AG04450 (cell line): ENCODE measurements around the gene B3GNT7. TPM values are rescaled to one million over a fixed set of nuclear protein-coding genes. Genes with fewer than 3 reads are reported as not detected.

Experiments
- CTCF ChIA-PET: fragments of 300-600, 350-600 bp; formaldehyde crosslinking; extraction: SDS; loops from one replicate; lab custom pipeline; 2022; ENCODE audit warnings: antibody characterized with exemption, inconsistent platforms; lab: Charles Lee
- POLR2A ChIA-PET: fragments of 350-600 bp; formaldehyde crosslinking; extraction: SDS; loops from one replicate; lab custom pipeline; 2021; ENCODE audit warnings: antibody characterized with exemption, inconsistent platforms; lab: Yijun Ruan, JAX
- DNase-seq: peaks from one replicate; pipeline ENCODE4 v3.0.0-alpha.2; 2011; ENCODE audit warnings: low read depth, low spot score
- H3K27ac ChIP-seq: one replicate; pipeline ENCODE4 v1.5.1; 2012; ENCODE audit warnings: low read depth, low read length, control low read depth
- H3K27me3 ChIP-seq: one replicate; pipeline ENCODE4 v1.6.0; 2012; ENCODE audit warnings: low read length; ENCODE audit not compliant: control insufficient read depth, insufficient read depth
- H3K4me3 ChIP-seq: 2 replicates; pipeline ENCODE4 v1.5.1; 2011; ENCODE audit warnings: mild to moderate bottlenecking, low read depth, low read length, control low read depth
- H3K9me3 ChIP-seq: 2 replicates; pipeline ENCODE4 v1.5.1; 2012; ENCODE audit warnings: low read length; ENCODE audit not compliant: control insufficient read depth, insufficient read depth
- polyA plus RNA-seq: library from polyadenylated mRNA; depleted of rRNA; stranded (reverse); fragments of >200 nt; gene quantifications from 2 replicates; pipeline ENCODE4 v1.2.3, GENCODE V29; 2011
- TF ChIP-seq, protein P1 (sequence below): IDR thresholded peaks from 2 replicates; pipeline ENCODE4 v1.5.1; 2011; ENCODE audit warnings: low read depth, low read length, control low read depth, inconsistent platforms

Gene B3GNT7
- polyA plus RNA-seq, 1 experiment, result 0.06 TPM

DNA sequence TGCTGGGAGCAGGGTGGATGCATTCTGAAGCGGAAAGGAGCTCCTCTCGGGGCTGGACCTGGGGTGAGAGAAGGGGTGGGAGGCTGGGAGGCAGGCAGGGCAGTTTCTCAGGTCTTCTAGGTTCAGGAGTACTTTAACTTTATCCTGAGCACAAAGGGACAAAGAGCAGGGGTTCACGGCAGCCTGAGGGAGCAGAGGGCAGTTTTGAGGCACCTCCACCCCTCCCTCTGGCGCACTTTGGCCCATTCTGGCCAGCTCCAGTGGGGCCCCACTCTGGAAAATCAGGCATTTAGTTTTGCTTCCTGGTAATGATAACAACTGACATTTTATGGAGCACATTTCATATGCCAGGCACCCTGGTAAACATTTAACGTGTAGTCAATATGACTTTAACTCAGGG is 14.3 kb downstream of the B3GNT7 start:
- CTCF ChIA-PET, result interaction anchor here (1.2 to 10.2 kb wide), 2 partner anchors 114 to 182 kb away, joined by 4 to 173 read pairs; no protein-coding TSS in a partner anchor

DNA sequence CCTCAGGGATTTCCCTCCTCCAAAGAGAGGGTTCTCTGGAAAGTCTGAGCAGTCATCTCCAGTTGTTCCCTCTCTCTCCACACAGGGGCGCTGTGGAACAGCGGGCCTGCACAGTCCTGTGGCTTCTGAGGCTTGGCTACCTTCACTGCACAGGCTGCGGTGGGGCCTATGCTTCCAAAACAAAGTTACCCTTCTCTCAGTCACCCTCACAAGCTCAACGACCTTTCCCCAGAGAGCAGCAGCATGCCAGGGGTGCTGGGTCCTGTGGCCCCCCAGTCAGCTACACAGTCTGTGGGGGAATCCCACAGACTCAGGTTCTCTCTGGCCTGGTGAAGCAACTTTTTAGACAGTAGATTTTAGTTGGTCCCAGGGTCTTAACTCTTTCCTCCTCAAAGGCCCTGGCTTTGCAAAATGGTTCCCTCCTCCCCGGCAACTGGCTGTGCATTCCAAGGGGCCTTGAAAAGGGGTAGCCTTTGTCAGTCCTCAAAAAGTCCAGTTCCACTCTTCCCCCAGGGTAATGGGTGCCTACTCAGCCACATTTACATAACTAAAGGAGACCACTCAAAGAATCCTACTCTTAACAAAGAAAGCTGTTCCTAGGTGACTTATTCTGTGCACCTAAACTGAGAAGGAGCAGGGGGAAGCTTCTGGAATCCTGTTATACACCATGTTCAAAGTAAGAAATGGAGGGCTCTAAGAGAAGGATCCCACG is 14.9 kb downstream of the B3GNT7 start:
- no peak for DNase-seq
- Histone ChIP-seq H3K9me3 (peaks cover 11% of the 10 kb centered on the region), H3K27ac (no peak overlapping the region), H3K4me3 (no peak overlapping the region), H3K27me3 (no peaks in the 10 kb centered on the region)
- TF ChIP-seq, protein P1, sequence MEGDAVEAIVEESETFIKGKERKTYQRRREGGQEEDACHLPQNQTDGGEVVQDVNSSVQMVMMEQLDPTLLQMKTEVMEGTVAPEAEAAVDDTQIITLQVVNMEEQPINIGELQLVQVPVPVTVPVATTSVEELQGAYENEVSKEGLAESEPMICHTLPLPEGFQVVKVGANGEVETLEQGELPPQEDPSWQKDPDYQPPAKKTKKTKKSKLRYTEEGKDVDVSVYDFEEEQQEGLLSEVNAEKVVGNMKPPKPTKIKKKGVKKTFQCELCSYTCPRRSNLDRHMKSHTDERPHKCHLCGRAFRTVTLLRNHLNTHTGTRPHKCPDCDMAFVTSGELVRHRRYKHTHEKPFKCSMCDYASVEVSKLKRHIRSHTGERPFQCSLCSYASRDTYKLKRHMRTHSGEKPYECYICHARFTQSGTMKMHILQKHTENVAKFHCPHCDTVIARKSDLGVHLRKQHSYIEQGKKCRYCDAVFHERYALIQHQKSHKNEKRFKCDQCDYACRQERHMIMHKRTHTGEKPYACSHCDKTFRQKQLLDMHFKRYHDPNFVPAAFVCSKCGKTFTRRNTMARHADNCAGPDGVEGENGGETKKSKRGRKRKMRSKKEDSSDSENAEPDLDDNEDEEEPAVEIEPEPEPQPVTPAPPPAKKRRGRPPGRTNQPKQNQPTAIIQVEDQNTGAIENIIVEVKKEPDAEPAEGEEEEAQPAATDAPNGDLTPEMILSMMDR, result peak; percentile 27
- POLR2A ChIA-PET, result no interaction called here
- CTCF ChIA-PET, result interaction anchor here (1.2 to 10.2 kb wide), 8 partner anchors 9 to 307 kb away, joined by 4 to 173 read pairs (median 12); no protein-coding TSS in a partner anchor

More for the DNA sequence above, 14.3 kb downstream of the B3GNT7 start:
- TF ChIP-seq, protein P1, result no peak
- peaks cover 11% of the 10 kb centered on the region for H3K9me3 ChIP-seq
- H3K27me3 ChIP-seq, result no peaks in the 10 kb centered on the region
- H3K4me3 ChIP-seq, result no peak overlapping the region
- H3K27ac ChIP-seq, result no peak overlapping the region
- no peak for DNase-seq
- POLR2A ChIA-PET, result no interaction called here

DNA sequence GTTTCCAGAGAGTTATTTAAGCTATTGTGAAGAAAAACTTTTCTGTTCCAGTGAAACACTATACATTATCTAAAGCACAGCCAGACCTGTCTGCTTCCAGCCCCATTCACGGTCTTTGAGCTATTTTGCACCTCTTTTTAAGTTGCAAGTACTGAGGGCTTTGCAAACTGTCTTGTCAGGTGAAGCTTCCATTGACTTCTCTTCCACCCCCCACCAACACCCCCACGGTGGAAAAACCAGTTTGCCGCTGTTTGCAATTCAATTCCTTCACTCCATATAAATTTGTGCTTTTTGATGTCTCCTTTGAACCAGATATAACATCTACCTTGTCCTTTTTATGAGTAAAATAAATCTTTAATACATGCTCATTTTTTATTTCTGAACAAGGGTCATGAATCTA is 15.7 kb downstream of the B3GNT7 start:
- no peaks in the 10 kb centered on the region for H3K27me3 ChIP-seq
- H3K9me3 ChIP-seq, result peaks cover 11% of the 10 kb centered on the region
- TF ChIP-seq, protein P1, result no peak
- ChIA-PET CTCF (interaction anchor here (1.2 to 10.2 kb wide), 11 partner anchors 9 to 307 kb away, joined by 3 to 173 read pairs (median 6); no protein-coding TSS in a partner anchor), POLR2A (interaction anchor here (0.6 to 1.9 kb wide), 3 partner anchors 23 to 53 kb away, joined by 3 to 8 read pairs (median 4); partner anchors contain the start of gene NCL)
- no peak overlapping the region for H3K27ac ChIP-seq
- no peak overlapping the region for H3K4me3 ChIP-seq
- DNase-seq, result no peak

DNA sequence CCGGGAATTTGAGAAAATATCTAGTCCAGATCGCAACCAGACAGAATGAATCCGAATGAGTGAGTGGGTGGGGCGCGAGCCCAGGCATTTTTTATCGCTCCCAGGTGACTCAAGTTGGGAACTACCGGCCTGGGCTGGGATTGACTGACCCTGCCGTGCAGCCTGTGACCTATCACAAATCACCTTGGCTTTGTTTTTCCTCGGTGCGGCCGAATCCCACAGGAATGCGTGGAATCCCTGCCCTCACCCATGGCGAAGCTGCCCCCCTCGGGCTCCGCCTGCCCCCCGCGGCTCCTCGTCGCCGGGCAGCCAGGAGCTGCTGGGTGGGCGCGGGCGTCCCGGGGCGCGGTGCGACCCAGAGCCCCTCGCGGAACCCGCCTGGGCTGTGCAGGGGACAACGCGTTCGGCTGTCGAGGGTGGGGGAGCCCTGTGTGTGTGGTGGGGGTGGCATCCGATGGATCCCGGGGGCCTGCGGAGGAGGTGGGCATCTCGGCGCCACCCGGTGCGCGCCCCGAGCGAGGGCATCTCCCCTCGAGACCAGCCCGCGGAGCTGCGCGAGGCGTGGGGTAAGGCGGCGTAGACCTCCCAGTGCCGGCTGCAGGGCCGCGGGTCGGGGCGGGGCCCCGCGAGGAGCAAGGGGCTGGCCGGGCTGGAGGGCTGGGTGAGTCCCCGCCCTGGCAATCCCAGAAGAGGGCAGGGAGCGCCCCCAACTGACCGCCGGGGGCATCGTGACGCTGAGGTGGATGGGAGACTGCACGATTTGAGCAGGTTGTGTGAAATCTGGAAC is 16.5 kb downstream of the B3GNT7 start:
- Histone ChIP-seq H3K27me3 (no peaks in the 10 kb centered on the region), H3K9me3 (peaks cover 11% of the 10 kb centered on the region), H3K27ac (no peak overlapping the region), H3K4me3 (peak overlapping the region; percentile 73)
- TF ChIP-seq, protein P1, result peak; percentile 92
- ChIA-PET CTCF (interaction anchor here (0.6 to 10.2 kb wide), 57 partner anchors 9 to 547 kb away, joined by 3 to 173 read pairs (median 4); partner anchors contain the start of gene ITM2C), POLR2A (interaction anchor here (0.5 to 1.9 kb wide), 10 partner anchors 24 to 439 kb away, joined by 3 to 10 read pairs (median 3); partner anchors contain the start of genes NCL and PSMD1)
- DNase-seq, result peak; percentile 50
